ENCODE measurements around the gene FLNC.

DNA sequence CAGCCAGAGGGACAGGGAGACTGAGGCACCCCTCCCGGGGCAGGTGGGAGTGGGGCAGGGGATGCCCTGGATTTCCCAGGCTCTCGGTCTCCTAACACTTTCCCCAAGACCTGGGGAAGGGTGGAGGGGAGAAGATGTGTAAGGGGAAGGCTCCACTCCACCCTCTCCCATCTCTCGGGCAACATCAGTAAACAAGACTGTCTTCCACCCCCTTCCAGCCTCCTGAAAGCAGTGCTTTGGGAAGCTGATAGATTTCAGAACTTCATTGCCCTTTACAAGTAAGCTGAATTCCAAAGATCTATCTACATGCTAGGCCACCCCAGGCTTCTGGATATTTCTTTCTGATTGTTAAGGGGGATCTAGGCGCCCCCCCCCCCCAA lies 3.7 kb downstream of the FLNC start:
- TF ChIP-seq CTCF (IDR thresholded peaks at IDR 0.05) = no peak
- TF ChIP-seq POLR2A (IDR thresholded peaks at IDR 0.05) = no peak

All from heart left ventricle (tissue), 13 donors.